C4-2B (cell line): ENCODE measurements around the gene SPTBN5.
A peak's percentile ranks its signal among the peaks of the same experiment; 100 is the strongest.

Experiments
- CTCF ChIP-seq: fragments of 450-650 bp; conservative IDR thresholded peaks from 2 replicates; pipeline ENCODE4 v1.5.1; 2017; ENCODE audit warnings: mild to moderate bottlenecking
- ZFX ChIP-seq: fragments of 450-650 bp; IDR thresholded peaks from 2 replicates; pipeline ENCODE4 v1.6.1; 2017

DNA sequence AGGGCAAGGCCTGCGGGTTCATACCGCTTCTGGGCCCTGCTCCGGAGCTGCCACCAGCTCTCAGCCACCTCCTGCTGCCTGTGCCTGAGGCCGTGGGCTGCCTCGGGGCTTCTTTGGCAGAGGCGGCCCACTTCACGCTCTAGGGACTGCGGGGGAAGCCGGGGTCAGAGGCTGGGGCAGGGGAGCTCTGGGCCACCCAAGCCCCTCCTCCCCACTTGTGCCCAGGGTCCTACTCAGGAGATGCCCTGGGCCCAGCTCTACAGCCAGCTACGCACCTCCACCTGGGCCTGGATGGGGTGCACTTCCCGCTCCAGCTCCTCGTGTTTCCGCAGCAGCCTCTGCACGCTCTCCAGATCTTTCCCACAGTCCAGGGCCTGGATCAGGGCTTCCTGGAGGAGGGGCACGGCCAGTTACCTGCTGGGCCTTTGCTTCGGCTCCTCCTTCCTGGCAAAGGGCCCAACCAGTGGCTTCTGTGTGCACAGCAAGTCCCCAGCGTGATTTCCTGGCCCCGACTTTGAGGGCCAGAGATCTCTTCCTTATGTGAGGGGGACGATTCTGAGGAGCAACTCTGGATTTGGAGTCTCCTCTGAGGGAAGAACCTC is 31.2 kb downstream of the SPTBN5 start:
- TF ChIP-seq CTCF (no peak), ZFX (peak; percentile 52; the same call in 1 of the 2 replicates)
